Activated CD8-positive, alpha-beta memory T cell treated with anti-CD3 and anti-CD28 coated beads, Interleukin-2, amount 50 U/mL, for 1 hour (primary cell): Measurements from ENCODE around the gene TERB1.
"Not testable (repeated sequence)": the region's sequence is repeated elsewhere in the genome, so short reads cannot be mapped to it uniquely, and the experiment has no call there.

Experiments used
- DNase-seq: peaks from one replicate; pipeline ENCODE4 v3.0.0-alpha.2; 2020; ENCODE audit errors: extremely low read depth

TERB1 gene

DNA sequence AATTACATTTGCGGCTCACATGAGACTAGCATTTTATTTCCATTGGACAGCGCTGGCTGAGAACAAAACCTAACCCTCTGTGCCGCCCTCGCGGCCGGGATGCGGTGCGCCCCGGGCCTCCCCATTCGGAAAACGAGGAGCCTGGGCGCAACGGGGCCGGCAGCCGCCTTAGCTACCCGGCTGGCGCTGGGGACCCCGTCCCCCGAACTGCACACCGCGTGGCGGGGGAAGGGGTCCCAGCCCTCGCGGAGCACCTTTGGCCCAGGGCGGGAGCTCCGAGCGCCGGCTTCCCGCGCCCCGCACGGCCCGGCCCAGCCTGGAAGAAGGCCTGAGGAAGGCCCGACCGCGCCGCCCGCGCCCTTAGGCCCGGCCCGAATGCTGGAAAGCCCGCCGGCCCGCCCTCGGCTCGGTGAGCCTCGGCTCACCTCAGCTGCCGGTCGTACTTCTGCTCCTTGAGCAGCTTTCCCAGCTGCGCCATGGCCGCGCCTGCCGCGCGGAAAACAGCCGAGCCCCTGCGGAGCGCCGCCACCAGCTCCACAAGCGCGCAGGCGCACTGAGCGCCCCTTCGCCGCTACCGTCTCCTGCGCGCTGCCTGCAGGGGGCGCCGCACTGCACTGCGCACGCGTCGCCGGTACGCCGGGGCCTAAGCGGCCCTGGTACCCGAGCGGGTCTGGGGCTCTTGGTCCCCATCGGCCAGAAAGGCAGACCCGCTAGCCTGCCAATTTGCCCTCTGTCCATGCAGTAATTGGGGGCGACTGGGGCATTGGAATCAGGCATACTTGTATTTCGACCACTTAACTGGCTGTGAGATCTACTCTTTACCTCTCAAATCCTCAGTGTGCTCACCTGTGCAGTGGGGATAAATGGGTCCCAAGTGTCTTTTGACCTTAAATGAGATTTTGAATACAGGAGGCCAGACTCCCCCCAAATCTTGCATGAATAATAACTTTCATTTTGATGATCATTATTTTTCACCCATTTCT is 29.3 kb upstream of the TERB1 start, which contains the start of gene NAE1:
Gene NAE1 (minus strand): TSS at position 555 of the 983 bp plus-strand sequence. CDS start 77 bp downstream, at position 478.
- DNase-seq = peak; percentile 56

DNA sequence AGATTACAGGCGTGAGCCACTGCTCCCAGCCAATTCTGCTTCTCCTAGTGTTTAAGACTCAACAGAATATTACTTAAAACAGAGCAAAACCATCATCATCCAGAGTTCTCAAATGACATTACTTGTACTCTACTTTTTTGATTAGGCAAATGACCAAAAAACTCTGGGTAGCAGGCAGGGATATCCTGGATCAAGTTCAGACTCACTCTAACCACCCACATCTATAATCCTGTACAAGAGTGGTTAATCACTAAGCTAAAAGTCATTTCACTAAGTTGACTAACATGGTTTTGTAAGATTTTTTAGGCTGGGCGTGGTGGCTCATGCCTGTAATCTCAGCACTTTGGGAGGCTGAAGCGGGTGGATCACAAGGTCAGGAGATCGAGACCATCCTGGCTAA is 22.6 kb upstream of the TERB1 start:
- no peak for DNase-seq

DNA sequence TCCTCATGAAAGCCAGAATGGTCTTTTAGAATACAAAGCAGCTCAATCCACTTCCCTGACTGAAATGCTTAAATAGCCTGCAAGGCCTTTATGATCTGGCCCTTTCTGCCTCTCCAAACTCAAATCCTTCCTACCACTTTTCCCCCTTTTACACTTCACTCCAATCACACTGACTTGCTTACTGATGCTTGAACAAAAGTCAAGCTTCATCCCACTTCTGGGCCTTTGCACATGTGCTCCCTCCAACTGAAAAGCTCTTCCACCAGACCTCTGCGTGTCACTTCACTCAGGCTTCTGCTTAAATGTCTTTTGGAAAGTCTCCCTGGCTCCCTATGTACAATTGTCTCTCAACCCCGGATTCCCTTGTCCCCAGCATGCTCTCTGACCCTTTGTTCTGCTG is 13.3 kb upstream of the TERB1 start:
- no peak for DNase-seq

- no peak for DNase-seq
Measured at GRCh38 chr16:66811043-66811442, 9.7 kb upstream of the TERB1 start.

- no peak for DNase-seq
Measured at GRCh38 chr16:66810391-66810790, 9.0 kb upstream of the TERB1 start.

- DNase-seq = no peak
Measured at GRCh38 chr16:66809765-66810164, 8.4 kb upstream of the TERB1 start.

- DNase-seq = no peak
Measured at GRCh38 chr16:66802159-66802558, 775 bp upstream of the TERB1 start.

- no peak for DNase-seq
Measured at GRCh38 chr16:66800856-66801255, 528 bp downstream of the TERB1 start.

- DNase-seq = no peak
Measured at GRCh38 chr16:66798161-66798560, 3.2 kb downstream of the TERB1 start.

- not testable (repeated sequence) for DNase-seq
Measured at GRCh38 chr16:66793984-66794383, 7.4 kb downstream of the TERB1 start.

GRCh38 chr16:66790130-66790733 is 11.2 kb downstream of the TERB1 start:
- no peak for DNase-seq

DNA sequence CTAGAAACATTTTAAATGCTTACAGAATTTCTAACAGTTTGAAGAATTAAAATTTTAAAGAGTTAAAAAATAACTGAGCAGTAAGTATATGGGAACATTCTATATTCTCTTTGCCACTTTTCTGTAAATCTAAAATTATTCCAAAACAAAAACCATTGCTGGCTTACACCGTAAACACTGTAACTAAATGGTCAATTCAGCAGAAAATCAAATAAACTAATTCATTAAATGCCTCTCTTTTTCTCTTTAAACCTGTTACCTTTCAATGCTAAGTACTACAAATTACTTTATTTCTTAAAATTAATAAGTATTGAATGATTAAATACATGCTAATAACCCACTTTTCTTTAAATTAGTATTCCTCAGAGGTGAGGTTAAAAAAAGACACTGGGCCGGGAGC is 14.0 kb downstream of the TERB1 start:
- DNase-seq = no peak

- DNase-seq = no peak
Measured at GRCh38 chr16:66786551-66786950, 14.8 kb downstream of the TERB1 start.

DNA sequence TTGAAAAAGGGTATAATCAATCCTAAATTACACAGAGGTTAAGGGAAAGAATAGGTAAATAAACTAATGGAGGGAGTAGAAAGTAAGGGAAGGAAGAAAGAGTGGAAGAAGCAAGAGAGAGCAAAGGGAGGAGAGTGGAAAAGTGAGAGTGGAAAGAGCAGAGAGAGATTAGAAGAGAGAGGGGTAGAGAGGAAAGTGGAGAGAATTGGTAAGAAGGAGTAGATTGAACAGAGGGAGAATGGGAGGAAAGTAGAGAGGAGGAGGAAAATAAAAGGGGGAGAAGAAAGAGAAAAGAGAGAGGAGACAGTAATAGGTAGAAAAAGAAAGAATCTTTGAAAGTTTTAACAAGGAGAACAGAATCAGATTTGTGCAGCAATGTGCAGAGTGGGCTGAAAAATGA is 24.9 kb downstream of the TERB1 start:
- DNase-seq = no peak

- no peak for DNase-seq
Measured at GRCh38 chr16:66774981-66775380, 26.4 kb downstream of the TERB1 start.

DNA sequence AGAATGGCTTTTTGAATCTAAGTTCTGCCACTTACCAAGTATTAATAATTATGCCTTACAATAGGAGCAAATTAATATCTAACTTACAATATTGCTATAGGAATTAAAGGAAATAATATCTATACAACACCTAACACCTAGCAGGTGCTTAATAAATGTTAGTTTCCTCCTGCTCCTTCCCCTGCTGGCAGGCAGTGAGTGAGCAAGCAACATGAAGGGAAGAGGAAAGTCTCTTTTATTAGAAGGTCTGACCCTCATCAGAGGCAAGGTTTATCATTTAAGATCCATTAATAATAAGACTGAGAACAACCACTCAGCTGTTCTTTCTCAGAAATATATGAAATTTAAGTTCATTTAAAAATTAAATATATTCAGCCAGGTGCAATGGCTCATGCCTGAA is 43.3 kb downstream of the TERB1 start:
- DNase-seq = no peak

GRCh38 chr16:66754819-66755218 is 46.6 kb downstream of the TERB1 start:
- DNase-seq = no peak

DNA sequence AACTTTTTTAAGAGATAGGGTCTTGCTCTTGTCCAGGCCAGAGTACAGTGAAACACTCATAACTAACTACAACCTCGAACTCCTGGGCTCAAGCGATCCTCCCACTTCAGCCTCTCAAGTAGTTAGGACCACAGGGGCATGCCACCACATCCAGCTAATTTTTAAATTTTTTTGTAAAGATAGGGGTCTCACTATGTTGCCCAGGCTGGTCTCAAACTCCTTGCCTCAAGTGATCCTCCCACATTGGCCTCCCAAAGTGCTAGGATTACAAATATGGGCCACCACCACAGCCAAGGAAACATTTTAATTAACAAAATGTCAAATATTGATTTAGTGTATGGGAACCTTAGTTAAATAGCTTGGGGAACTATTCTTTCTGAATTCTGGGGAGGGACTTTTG is 47.2 kb downstream of the TERB1 start:
- DNase-seq = no peak

DNA sequence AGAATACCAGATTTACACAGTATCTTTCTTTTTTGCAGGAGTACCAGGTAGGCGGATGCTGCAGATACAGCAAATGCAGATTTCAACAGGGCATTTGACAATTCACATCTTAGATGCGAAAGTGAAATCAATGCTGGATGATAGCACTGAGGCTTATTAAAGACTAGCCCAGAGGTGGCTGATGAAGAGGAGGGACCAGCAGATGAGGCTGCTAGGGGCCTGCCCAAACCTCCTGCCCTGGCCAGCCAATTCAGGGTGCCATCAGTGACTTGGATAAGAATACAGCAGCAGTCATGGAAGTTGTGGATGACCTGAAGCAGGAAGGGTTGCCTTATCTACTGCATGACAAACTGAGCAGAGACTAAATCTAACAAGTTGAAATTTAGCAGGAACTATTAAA is 48.4 kb downstream of the TERB1 start:
- no peak for DNase-seq

DNA sequence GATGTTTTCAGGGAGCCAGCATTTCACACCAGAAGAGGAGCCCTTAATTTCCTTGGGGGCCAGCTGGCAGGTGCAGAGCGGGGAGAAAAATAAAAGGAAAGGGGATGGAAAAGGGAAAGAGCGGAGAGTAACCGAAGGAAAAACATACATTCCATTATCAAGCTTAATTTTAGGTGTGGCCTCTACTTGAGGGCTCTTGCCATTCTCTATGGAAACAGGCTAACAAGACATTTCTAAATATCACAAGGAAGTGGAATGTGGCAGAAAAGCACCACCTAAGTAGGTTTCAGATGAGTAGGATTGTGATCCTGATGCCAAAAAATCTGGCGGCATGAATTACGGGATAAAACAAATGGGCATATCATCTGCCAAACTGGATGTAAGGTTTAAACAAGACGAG is 49.0 kb downstream of the TERB1 start:
- no peak for DNase-seq

GRCh38 chr16:66751992-66752322 is 49.4 kb downstream of the TERB1 start:
- no peak for DNase-seq

DNA sequence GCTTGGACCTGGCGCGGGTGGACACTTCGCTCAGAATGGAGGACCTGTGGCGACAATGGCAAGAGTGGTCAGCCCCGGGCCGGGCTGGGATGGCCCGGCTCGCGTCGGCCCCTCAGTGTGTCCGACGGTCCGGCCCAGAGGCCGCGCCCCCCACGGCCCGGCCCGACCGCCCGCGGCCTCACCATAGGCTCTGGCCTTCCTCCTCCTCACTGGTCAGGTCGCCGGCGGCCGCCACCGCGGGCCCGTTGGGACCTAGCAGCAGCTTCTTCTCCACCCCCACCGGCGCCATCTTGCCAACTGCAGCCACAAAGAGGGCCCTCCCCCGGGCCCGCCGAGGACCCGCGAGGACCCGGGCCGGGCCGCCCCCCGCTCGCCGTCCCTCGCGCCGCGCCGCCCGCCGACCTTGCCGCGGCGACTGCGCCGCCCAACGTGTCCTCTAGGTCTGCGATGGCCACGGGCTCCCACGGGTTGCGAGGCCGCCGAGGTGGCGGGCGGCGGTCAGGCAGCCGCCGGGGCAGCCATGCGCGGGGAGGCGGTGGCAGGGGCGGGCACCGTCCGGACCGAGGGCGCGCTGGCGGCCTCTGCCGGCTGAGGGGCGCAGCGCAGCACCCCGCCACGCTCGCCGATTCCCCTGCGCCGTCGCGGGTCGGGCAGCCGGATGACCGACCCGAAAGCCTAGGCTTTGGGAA is 49.9 kb downstream of the TERB1 start, which contains the start of gene DYNC1LI2:
Gene DYNC1LI2 (minus strand): TSS at position 307 of the 689 bp plus-strand sequence. CDS start 18 bp downstream, at position 289.
- peak; percentile 55 for DNase-seq

DNA sequence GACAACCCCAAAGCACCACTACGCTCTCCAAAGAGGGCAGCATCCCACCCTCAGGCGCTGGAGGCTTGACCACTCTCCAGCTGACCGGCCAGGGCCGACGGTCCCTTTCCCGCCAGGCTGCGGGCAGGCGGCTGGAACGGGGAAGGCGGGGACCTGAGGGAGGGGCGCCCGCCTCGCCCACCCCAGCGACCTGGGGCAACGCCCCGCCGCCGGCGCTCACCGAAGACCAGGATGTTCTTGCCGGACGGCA is 50.4 kb downstream of the TERB1 start:
- no peak for DNase-seq
